Gastroesophageal sphincter (tissue), 3 donors: ENCODE data around the gene SMTNL1.

Experiments used
- EP300 ChIP-seq: sonication (generic); formaldehyde crosslinking; IDR thresholded peaks from one replicate; pipeline ENCODE4 v1.6.1; 2017; ENCODE audit warnings: antibody characterized with exemption, mild to moderate bottlenecking
- POLR2A ChIP-seq, 2 donors: fragments of 450-650 bp; IDR thresholded peaks; one replicate each; pipeline ENCODE4 v1.6.1; 2017; ENCODE audit warnings: antibody characterized with exemption in 2 of 2, mild to moderate bottlenecking in 2 of 2, moderate library complexity in 1 of 2
- POLR2AphosphoS5 ChIP-seq: sonication (generic); formaldehyde crosslinking; IDR thresholded peaks from one replicate; pipeline ENCODE4 v1.6.1; 2017; ENCODE audit warnings: antibody characterized with exemption
- TF ChIP-seq, protein P1 (sequence below), 4 experiments: fragments of 200-600 bp in 2 of 4; fragments of 450-650 bp in 2 of 4; sonication (generic) in 1 of 4; IDR thresholded peaks; one replicate each; pipeline ENCODE4 v1.5.1; 2017 to 2019; ENCODE audit warnings: antibody characterized with exemption in 4 of 4, mild to moderate bottlenecking in 2 of 4, moderate library complexity in 2 of 4

DNA sequence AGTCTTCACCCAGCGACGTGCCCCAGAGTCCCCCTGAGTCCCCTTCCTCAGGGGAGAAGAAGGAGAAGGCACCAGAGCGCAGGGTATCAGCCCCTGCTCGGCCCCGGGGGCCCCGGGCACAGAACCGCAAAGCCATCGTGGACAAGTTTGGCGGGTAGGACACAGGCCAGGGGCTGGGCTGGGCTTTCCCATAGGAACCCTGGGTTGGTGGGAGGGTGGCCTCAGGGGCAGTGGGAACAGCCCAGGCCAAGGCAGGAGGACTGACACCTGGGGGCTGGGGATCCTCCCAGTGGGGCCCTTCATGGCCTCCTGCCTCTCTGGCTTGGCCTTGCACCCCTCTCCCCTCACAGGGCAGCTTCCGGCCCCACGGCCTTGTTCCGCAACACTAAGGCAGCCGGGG, 8.5 kb downstream of the SMTNL1 start:
- TF ChIP-seq, protein P1, sequence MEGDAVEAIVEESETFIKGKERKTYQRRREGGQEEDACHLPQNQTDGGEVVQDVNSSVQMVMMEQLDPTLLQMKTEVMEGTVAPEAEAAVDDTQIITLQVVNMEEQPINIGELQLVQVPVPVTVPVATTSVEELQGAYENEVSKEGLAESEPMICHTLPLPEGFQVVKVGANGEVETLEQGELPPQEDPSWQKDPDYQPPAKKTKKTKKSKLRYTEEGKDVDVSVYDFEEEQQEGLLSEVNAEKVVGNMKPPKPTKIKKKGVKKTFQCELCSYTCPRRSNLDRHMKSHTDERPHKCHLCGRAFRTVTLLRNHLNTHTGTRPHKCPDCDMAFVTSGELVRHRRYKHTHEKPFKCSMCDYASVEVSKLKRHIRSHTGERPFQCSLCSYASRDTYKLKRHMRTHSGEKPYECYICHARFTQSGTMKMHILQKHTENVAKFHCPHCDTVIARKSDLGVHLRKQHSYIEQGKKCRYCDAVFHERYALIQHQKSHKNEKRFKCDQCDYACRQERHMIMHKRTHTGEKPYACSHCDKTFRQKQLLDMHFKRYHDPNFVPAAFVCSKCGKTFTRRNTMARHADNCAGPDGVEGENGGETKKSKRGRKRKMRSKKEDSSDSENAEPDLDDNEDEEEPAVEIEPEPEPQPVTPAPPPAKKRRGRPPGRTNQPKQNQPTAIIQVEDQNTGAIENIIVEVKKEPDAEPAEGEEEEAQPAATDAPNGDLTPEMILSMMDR (IDR thresholded peaks at IDR 0.05), result no peak
- TF ChIP-seq POLR2A (IDR thresholded peaks at IDR 0.05), result no peak
- no peak for TF ChIP-seq POLR2AphosphoS5
- TF ChIP-seq EP300, result no peak
